Endodermal cell (in vitro differentiated cells): ENCODE measurements around the gene ANKK1. TPM values are rescaled to one million over a fixed set of nuclear protein-coding genes. Genes with fewer than 3 reads are reported as not detected.

ENCODE experiments used
- DNase-seq: peaks from one replicate; pipeline ENCODE4 v3.0.0-alpha.2; 2017
- H3K27ac ChIP-seq: 2 replicates; pipeline ENCODE4 v1.5.1; 2013; ENCODE audit warnings: mild to moderate bottlenecking, low read depth, low read length, moderate library complexity
- H3K27me3 ChIP-seq: 2 replicates; pipeline ENCODE4 v1.6.1; 2013; ENCODE audit warnings: mild to moderate bottlenecking, low read length, moderate library complexity; ENCODE audit not compliant: insufficient read depth, control insufficient read depth, poor library complexity, severe bottlenecking
- H3K36me3 ChIP-seq: 2 replicates; pipeline ENCODE4 v1.7.0; 2013; ENCODE audit warnings: mild to moderate bottlenecking, low read length, moderate library complexity; ENCODE audit not compliant: control insufficient read depth, insufficient read depth
- H3K4me1 ChIP-seq: one replicate; pipeline ENCODE4 v1.7.0; 2013; ENCODE audit warnings: low read length; ENCODE audit not compliant: control insufficient read depth, insufficient read depth
- H3K4me3 ChIP-seq: 2 replicates; pipeline ENCODE4 v1.5.1; 2013; ENCODE audit warnings: mild to moderate bottlenecking, low read length, moderate library complexity
- H3K9ac ChIP-seq: 2 replicates; pipeline ENCODE4 v1.6.1; 2013; ENCODE audit warnings: mild to moderate bottlenecking, low read length, moderate library complexity; ENCODE audit not compliant: poor library complexity, severe bottlenecking; ENCODE audit errors: extremely low read depth
- H3K9me3 ChIP-seq: 2 replicates; pipeline ENCODE4 v1.6.1; 2013; ENCODE audit warnings: mild to moderate bottlenecking, low read length, moderate library complexity; ENCODE audit not compliant: control insufficient read depth
- H3K27ac Mint-ChIP-seq: 2 replicates; pipeline ENCODE4 v1.8.0; 2020; ENCODE audit warnings: mixed read lengths
- H3K27me3 Mint-ChIP-seq: 2 replicates; pipeline ENCODE4 v1.8.0; 2021; ENCODE audit warnings: mild to moderate bottlenecking, mixed read lengths; ENCODE audit not compliant: insufficient read depth
- H3K36me3 Mint-ChIP-seq: 2 replicates; pipeline ENCODE4 v1.8.0; 2020; ENCODE audit warnings: low read depth, mixed read lengths
- H3K4me1 Mint-ChIP-seq: 2 replicates; pipeline ENCODE4 v1.8.0; 2020; ENCODE audit warnings: mixed read lengths
- H3K4me3 Mint-ChIP-seq: 2 replicates; pipeline ENCODE4 v1.8.0; 2020; ENCODE audit warnings: mild to moderate bottlenecking, moderate library complexity, mixed read lengths
- H3K9me3 Mint-ChIP-seq: 2 replicates; pipeline ENCODE4 v1.8.0; 2020; ENCODE audit warnings: mild to moderate bottlenecking, mixed read lengths
- whole genome bisulfite sequencing, 2 experiments: methylation state at CpG; one replicate each; pipeline versions ENCODE4 v1.1.5 to v1.1.7; 2013; ENCODE audit warnings: missing lambda C conversion rate in 2 of 2, mixed read lengths in 1 of 2; ENCODE audit not compliant: insufficient coverage in 1 of 2, insufficient read length in 1 of 2; 5-methylcytosine and 5-hydroxymethylcytosine counted together
- total RNA-seq, 2 donors: library from RNA; stranded (reverse); fragmentation: NEBNext Ultra II Directional in 1 of 2; extraction: Animal tissue kit (Norgen Biotek cat#: 25700) in 1 of 2; gene quantifications; 2 replicates in 1 of 2; 3 replicates in 1 of 2; pipeline ENCODE4 v1.2.1, GENCODE V29; 2021
- TF ChIP-seq, protein P1 (sequence below): fragments of 200-600 bp; sonication (generic); conservative IDR thresholded peaks from 2 replicates; pipeline ENCODE4 v1.5.0; 2021; ENCODE audit warnings: antibody characterized with exemption, mild to moderate bottlenecking

The ANKK1 gene
- total RNA-seq, 2 donors from 2014 or later = not detected

- no peak overlapping the region for H3K9ac ChIP-seq
- 79 to 88% methylated on average over 4 to 5 of the region's 5 CpGs for WGBS, 2 experiments
Observed at GRCh38 chr11:113365895-113366294, 21.7 kb upstream of the ANKK1 start.

GRCh38 chr11:113369411-113369810 lies 18.2 kb upstream of the ANKK1 start:
- no peak overlapping the region for H3K27ac ChIP-seq
- no peak overlapping the region for H3K9ac ChIP-seq
- peaks cover 48% of the 10 kb centered on the region for H3K4me1 Mint-ChIP-seq
- H3K4me1 ChIP-seq = peaks cover 18% of the 10 kb centered on the region
- H3K27me3 Mint-ChIP-seq = peaks cover 66% of the 10 kb centered on the region
- H3K4me3 ChIP-seq = no peak overlapping the region
- 38% methylated on average over 3 of the region's 3 CpGs; no CpG with 5 or more reads in 1 of the 2 experiments for WGBS, 2 experiments
- H3K27ac Mint-ChIP-seq = peak overlapping the region; percentile 89
- H3K27me3 ChIP-seq = peaks cover 44% of the 10 kb centered on the region
- DNase-seq = peak; percentile 74
- peaks cover 4% of the 10 kb centered on the region for H3K36me3 Mint-ChIP-seq
- H3K9me3 ChIP-seq = no peaks in the 10 kb centered on the region
- H3K4me3 Mint-ChIP-seq = peak overlapping the region; percentile 9
- H3K9me3 Mint-ChIP-seq = no peaks in the 10 kb centered on the region
- TF ChIP-seq, protein P1, sequence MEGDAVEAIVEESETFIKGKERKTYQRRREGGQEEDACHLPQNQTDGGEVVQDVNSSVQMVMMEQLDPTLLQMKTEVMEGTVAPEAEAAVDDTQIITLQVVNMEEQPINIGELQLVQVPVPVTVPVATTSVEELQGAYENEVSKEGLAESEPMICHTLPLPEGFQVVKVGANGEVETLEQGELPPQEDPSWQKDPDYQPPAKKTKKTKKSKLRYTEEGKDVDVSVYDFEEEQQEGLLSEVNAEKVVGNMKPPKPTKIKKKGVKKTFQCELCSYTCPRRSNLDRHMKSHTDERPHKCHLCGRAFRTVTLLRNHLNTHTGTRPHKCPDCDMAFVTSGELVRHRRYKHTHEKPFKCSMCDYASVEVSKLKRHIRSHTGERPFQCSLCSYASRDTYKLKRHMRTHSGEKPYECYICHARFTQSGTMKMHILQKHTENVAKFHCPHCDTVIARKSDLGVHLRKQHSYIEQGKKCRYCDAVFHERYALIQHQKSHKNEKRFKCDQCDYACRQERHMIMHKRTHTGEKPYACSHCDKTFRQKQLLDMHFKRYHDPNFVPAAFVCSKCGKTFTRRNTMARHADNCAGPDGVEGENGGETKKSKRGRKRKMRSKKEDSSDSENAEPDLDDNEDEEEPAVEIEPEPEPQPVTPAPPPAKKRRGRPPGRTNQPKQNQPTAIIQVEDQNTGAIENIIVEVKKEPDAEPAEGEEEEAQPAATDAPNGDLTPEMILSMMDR = no peak
- H3K36me3 ChIP-seq = no peaks in the 10 kb centered on the region

More at GRCh38 chr11:113365895-113366294, 21.7 kb upstream of the ANKK1 start:
- peaks cover 54% of the 10 kb centered on the region for H3K27me3 Mint-ChIP-seq
- H3K4me1 Mint-ChIP-seq = peaks cover 43% of the 10 kb centered on the region
- H3K9me3 Mint-ChIP-seq = no peaks in the 10 kb centered on the region
- peaks cover 17% of the 10 kb centered on the region for H3K36me3 Mint-ChIP-seq
- Histone ChIP-seq H3K4me3 (no peak overlapping the region), H3K9me3 (no peaks in the 10 kb centered on the region), H3K36me3 (peaks cover 9% of the 10 kb centered on the region), H3K4me1 (peaks cover 16% of the 10 kb centered on the region), H3K27ac (no peak overlapping the region), H3K27me3 (peaks cover 19% of the 10 kb centered on the region)
- no peak overlapping the region for H3K27ac Mint-ChIP-seq
- DNase-seq = no peak
- H3K4me3 Mint-ChIP-seq = no peak overlapping the region
- TF ChIP-seq, protein P1 = no peak

DNA sequence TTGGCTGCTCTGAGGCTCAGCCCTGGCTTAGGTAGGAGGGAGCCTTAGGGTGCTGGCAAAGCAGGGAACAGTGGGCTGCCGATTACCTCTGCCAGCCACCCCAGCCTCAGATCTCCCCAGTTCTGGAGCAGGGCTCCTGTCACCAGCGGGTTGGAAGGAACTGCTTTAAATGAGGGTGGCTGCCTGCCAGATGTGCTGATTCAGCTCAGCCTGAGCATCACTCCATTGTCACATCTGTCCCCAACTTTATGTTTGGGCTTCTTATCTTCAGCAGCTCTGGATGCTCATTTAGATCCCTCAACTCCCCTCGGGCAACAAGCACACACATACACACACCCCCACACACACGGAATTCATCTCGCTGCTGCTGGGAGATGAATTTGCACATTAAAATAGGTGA lies 16.9 kb upstream of the ANKK1 start:
- H3K36me3 Mint-ChIP-seq = peaks cover 2% of the 10 kb centered on the region
- TF ChIP-seq, protein P1 = no peak
- DNase-seq = no peak
- Histone ChIP-seq H3K4me1 (peaks cover 20% of the 10 kb centered on the region), H3K4me3 (no peak overlapping the region), H3K9me3 (no peaks in the 10 kb centered on the region), H3K36me3 (no peaks in the 10 kb centered on the region), H3K9ac (no peak overlapping the region), H3K27ac (no peak overlapping the region), H3K27me3 (peaks cover 41% of the 10 kb centered on the region)
- no peak overlapping the region for H3K4me3 Mint-ChIP-seq
- WGBS, 2 experiments = 92 to 100% methylated on average over 1 to 5 of the region's 5 CpGs
- H3K27me3 Mint-ChIP-seq = peaks cover 54% of the 10 kb centered on the region
- H3K4me1 Mint-ChIP-seq = peaks cover 59% of the 10 kb centered on the region
- no peaks in the 10 kb centered on the region for H3K9me3 Mint-ChIP-seq
- no peak overlapping the region for H3K27ac Mint-ChIP-seq
